Stimulated activated CD4-positive, alpha-beta T cell treated with anti-CD3 and anti-CD28 coated beads, Interleukin-1b, Interleukin-23, amount 100 ng/mL, for 1 hour (primary cell): Measurements from ENCODE around the gene ZNF768.
"Not testable (repeated sequence)": the region's sequence is repeated elsewhere in the genome, so short reads cannot be mapped to it uniquely, and the experiment has no call there.

Experiments used
- DNase-seq, 2 donors: peaks; one replicate each; pipeline ENCODE4 v3.0.0-alpha.2; 2020; ENCODE audit warnings: low read depth in 2 of 2

ZNF768 gene

GRCh38 chr16:30510376-30510938 is 15.9 kb downstream of the ZNF768 start:
- DNase-seq: no peak

- DNase-seq: no peak
Observed at GRCh38 chr16:30509081-30509765, 17.1 kb downstream of the ZNF768 start.

- DNase-seq: no peak
Observed at GRCh38 chr16:30503403-30504296, 22.7 kb downstream of the ZNF768 start.

DNA sequence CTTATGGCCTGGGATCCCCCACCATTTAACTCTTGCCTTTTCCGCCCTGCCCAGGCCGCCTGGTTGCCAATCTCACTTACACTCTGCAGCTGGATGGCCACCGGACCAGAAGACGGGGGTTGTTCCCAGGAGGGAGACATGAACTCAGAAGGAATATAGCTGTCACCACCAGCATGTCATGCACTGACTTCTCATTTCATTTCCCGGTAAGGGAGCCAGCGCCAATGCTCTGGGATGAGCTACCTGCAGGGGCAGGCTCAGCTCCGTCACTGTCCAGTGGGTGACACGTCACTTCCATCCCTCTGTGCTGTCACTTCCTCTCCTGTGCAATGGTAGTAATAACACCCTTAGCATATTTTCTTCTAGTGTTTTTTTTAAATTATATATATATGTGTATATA is 27.1 kb downstream of the ZNF768 start:
- DNase-seq: no peak

GRCh38 chr16:30494709-30495108 is 31.7 kb downstream of the ZNF768 start:
- no peak for DNase-seq

DNA sequence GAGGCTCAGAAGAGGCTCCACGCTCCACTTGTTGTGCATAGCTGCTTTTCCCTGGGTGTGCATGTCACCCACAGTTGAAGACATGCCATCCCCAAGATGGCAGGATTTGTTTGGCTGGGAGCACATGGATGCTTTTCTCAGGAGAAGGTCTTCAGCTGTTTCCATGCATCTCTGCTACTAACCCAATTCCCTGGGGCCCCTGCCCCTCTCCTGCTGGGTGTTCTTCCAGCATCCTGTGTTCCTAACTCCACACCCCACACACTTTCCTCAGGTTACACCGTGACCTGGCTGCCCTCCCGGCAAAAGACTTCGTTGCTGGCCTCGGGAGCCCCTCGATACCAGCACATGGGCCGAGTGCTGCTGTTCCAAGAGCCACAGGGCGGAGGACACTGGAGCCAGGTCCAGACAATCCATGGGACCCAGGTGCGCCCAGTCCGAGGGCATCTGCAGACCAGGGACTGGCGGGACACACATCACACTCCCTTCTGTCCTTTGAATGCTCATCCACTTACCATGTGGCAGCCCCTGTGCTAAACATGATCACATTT is 32.4 kb downstream of the ZNF768 start:
- no peak for DNase-seq

DNA sequence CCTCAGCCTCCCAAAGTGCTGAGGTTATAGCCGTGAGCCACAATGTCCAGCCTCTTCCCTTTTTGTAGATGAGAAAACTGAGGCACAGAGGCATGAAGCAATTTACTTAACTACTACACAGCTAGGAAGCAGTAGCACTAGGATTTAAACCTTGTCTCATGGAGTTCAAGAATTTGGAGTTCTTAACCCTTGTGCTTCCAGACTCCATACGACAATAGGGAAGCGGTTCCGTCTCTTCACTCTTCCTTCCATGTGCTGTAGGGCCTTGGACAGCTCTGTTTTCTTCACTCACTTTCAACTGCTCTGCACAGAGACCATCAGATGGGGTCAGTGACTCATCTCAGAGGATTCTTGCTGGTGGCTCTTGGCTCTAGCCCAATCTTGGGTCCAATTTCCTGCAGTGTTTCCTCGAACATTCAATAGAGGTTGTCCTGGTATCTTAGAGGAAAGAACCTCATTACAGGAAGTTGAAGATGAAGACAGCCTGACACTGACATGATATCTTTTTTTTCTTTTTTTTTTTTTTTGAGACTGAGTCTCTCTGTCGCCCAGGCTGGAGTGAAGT is 34.5 kb downstream of the ZNF768 start:
- no peak for DNase-seq

DNA sequence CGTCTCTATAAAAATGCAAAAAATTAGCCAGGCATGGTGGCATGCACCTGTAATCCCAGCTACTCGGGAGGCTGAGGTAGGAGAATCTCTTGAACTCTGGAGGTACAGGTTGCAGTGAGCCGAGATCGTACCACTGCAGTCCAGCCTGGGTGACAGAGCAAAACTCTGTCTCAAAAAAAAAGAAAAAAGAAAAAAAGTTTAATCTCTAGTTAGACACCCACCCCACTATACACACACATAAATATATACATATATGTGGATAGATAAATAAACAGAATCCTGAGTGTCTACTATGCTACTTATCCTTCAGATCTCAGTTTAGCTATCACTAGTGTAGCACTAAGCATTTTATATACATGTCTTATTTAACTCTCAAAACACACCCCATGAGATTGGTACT is 35.1 kb downstream of the ZNF768 start:
- no peak for DNase-seq

GRCh38 chr16:30490210-30490609 is 36.2 kb downstream of the ZNF768 start:
- no peak for DNase-seq

DNA sequence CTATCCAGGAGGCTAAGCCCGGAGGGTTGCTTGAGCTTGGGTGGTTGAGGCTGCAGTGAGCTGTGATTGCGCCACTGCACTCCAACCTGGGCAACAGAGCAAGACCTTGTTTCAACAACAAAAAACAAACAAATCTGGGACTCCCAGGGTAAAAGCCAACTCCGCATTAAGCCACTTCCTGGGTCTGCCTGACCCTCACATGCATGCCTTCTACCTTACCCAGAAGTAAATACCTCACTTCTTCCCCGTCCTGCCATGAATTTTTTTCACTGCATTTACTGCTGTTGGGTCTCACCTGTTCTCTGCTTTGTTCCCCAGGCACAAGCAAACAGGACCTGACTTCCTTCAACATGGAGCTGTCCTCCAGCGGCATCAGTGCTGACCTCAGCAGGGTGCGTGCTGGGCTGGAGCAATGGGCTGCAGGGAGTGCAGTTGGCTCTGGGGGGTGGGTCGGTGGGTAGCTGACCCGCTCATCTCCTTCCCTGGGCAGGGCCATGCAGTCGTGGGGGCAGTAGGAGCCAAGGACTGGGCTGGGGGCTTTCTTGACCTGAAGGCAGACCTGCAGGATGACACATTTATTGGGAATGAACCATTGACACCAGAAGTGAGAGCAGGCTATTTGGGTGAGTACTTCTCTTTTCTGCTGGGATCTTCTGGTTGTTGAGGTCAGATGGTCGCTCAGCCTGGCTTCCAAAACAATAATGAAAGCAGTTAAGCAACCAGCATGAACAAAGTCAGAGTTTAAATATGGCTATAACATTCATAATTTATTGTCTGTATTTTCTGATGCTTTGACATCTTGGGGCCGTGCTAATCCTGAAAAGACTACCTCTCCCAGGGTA is 37.4 kb downstream of the ZNF768 start:
- DNase-seq: no peak

DNA sequence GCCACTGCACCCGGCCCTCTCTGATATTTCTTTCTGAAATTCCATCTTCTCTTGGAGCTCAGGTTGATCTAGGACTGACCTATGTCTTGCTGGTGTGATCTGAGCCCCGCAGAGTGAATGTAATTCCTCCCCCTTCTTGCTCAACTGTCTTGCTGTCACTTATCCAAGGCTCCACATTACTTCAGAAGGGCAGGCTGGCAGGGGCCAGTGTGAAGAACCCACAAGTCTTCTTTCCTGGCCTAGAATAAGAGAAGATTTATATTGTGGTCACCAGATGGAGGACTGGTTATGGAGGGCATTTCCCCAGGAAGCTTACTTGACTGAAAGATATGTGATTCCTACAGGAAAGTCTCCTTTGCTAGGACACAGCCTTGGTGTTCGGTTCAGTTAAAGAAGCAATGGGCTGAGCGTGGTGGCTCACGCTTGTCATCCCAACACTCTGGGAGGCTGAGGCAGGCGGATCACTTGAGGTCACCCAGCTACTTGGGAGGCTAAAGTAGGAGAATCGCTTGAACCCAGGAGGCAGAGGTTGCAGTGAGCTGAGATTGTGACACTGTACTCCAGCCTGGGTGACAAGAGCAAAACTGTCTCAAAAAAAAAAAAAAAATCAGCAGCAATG is 40.4 kb downstream of the ZNF768 start:
- no peak for DNase-seq

GRCh38 chr16:30484887-30485286 is 41.5 kb downstream of the ZNF768 start:
- DNase-seq: no peak

DNA sequence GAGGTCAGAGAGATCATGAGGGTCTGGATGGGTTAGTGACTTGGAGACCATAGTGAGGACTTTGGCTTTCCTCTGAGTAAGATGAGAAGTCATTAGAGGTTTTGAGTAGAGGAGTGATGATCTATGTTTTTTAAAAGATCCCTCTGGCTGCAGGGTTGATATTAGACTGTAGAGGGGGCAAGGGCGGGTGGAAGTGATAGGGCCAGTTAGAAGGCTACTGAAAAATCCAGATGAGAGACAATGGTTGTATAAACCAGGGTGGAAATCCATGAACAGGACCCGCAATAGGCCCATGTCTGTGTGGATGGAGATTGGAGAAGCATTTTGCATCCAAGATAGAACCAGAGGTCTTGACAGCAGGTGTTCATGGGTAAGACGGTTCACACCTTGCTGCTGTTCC is 44.0 kb downstream of the ZNF768 start:
- DNase-seq: no peak

DNA sequence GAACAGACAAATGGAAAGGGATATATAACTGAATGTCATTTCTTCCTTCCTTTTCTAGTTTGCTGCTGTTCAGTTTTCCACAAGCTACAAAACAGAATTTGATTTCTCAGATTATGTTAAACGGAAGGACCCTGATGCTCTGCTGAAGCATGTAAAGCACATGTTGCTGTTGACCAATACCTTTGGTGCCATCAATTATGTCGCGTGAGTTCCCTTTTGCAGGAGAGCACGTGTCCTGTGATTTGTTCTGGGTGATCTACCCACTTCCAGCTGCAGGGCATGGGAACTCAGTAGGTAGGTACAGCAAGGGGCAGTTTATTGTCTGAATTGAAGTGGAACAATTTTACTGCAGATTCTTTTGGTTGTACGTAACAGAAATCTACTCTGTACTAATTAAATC is 45.0 kb downstream of the ZNF768 start:
- no peak for DNase-seq

- DNase-seq: no peak
Observed at GRCh38 chr16:30478766-30479478, 47.4 kb downstream of the ZNF768 start.

- DNase-seq: not testable (repeated sequence)
Observed at GRCh38 chr16:30477773-30478172, 48.6 kb downstream of the ZNF768 start.

GRCh38 chr16:30476991-30477390 is 49.4 kb downstream of the ZNF768 start:
- DNase-seq: no peak

DNA sequence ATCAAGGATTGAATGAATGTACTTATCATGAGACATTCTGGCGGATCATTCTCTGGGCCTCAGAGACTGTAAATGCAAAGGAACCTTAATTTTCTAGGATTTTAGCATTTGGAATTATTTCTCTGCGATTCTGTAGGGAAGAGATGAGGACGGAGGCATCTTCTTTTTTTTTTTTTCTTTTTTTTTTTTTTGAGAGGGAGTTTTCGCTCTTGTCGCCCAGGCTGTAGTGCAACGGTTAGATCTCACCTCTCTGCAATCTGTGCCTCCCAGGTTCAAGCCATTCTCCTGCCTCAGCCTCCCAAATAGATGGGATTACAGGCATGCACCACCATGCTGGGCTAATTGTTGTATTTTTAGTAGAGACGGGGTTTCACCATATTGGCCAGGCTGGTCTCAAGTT is 51.7 kb downstream of the ZNF768 start:
- no peak for DNase-seq

DNA sequence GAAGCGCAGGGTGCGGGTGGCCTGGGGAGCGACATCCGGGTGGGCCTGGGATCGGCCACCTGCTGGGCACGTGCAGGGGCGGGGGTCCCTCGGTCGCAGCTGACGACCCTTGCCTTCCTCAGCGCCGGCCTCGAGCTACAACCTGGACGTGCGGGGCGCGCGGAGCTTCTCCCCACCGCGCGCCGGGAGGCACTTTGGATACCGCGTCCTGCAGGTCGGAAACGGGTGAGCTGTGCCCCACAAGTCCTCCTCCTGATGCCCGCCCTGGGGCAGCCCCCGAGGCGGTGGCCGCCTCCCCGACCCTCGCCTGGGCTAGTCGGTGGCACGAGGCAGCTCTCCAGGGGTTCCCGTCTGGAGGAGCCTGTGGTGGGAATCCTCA is 52.3 kb downstream of the ZNF768 start:
- DNase-seq: no peak
